Hepatocyte (in vitro differentiated cells): ENCODE results near the gene PRRC2C.

ENCODE experiments used
- CTCF ChIP-seq: fragments of 200-600 bp; sonication (generic); IDR thresholded peaks from 2 replicates; pipeline ENCODE4 v1.5.1; 2016; ENCODE audit warnings: antibody characterized with exemption, mild to moderate bottlenecking; ENCODE audit not compliant: poor library complexity
- EZH2 ChIP-seq: fragments of 200-600 bp; sonication (generic); IDR thresholded peaks from 2 replicates; pipeline ENCODE4 v1.6.1; 2016; ENCODE audit warnings: antibody characterized with exemption, mild to moderate bottlenecking, borderline replicate concordance
- EZH2phosphoT487 ChIP-seq: fragments of 200-600 bp; sonication (generic); IDR thresholded peaks from one replicate; pipeline ENCODE4 v1.6.1; 2018; ENCODE audit warnings: antibody characterized with exemption, mild to moderate bottlenecking, low read depth, moderate library complexity; ENCODE audit not compliant: unreplicated experiment, severe bottlenecking

GRCh38 chr1:171467626-171468025 lies 17.7 kb upstream of the PRRC2C start:
- TF ChIP-seq CTCF (no peak), EZH2 (no peak), EZH2phosphoT487 (no peak)
